Fibroblast of pulmonary artery (primary cell): ENCODE measurements around the gene RANBP17.
A peak's percentile ranks its signal among the peaks of the same experiment; 100 is the strongest.

Experiments used
- DNase-seq: peaks from one replicate; pipeline ENCODE4 v3.0.0-alpha.2; 2010; ENCODE audit warnings: low read depth
- H3K4me3 ChIP-seq: replicated peaks from 2 replicates; pipeline ENCODE4 v1.5.1; 2011; ENCODE audit warnings: low read depth, mild to moderate bottlenecking, control low read depth, low read length, moderate library complexity
- TF ChIP-seq, protein P1 (sequence below): IDR thresholded peaks from 2 replicates; pipeline ENCODE4 v1.5.1; 2011; ENCODE audit warnings: mild to moderate bottlenecking, control low read depth, low read length, inconsistent platforms; ENCODE audit errors: missing control alignments

RANBP17 gene

DNA sequence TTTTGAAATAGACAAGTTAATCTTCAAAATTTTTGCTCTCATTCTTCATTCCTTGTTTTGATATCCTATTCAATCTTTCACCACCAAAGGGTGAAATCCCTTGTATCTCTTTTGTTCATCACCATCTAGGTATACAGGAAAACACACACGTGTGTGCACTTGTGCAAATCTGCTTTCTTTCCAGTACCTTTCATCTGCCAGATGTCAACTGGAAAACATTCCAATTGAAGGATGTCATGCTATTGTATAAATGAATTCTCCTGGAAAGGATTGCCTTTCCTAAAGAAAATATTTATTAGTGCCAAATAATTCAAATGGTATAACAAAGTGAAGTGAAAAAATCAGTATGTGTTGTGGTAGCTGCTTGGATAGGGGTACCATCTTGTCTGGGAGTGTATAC lies 123.7 kb downstream of the RANBP17 start:
- TF ChIP-seq, protein P1, sequence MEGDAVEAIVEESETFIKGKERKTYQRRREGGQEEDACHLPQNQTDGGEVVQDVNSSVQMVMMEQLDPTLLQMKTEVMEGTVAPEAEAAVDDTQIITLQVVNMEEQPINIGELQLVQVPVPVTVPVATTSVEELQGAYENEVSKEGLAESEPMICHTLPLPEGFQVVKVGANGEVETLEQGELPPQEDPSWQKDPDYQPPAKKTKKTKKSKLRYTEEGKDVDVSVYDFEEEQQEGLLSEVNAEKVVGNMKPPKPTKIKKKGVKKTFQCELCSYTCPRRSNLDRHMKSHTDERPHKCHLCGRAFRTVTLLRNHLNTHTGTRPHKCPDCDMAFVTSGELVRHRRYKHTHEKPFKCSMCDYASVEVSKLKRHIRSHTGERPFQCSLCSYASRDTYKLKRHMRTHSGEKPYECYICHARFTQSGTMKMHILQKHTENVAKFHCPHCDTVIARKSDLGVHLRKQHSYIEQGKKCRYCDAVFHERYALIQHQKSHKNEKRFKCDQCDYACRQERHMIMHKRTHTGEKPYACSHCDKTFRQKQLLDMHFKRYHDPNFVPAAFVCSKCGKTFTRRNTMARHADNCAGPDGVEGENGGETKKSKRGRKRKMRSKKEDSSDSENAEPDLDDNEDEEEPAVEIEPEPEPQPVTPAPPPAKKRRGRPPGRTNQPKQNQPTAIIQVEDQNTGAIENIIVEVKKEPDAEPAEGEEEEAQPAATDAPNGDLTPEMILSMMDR: no peak
- H3K4me3 ChIP-seq: no peak overlapping the region

DNA sequence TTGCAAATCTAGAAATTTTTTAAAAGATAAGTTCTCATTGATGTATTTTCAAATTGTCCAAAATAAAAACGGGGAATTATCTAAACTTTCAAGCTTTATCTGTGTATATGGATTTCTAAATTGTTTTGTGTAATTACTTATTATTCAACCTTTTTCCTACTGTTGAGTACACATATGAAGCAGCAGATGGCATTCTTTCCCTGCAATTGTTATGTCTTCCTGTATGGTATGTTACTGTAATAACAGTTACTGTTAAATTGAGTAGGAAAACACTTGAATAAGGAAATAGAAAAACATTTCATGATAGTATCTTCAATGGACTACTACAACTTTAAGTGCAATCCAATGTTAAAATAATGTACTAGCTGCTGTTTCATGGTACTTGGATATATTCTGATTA lies 124.8 kb downstream of the RANBP17 start:
- DNase-seq: peak; percentile 68
- TF ChIP-seq, protein P1: peak; percentile 33
- H3K4me3 ChIP-seq: no peak overlapping the region

More for the DNA sequence above, 123.7 kb downstream of the RANBP17 start:
- peak; percentile 46 for DNase-seq

DNA sequence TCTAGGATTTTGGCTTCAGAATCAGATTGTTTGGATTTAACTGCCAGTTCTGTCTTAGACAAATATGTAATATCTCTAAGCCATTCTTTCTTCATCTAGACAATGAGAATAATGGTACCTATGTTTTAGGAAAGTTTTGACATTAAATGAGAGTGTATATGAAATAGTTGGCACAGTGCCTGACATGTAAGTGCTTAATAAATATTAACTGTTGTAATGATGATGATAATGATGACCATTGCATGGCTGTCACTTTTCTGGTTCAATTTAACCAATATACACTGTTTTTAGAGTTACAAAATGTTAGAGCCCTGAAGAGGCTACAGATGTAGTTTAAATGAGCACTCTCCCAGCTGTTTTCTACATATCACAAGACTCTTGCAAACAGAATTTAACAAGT lies 131.7 kb downstream of the RANBP17 start:
- TF ChIP-seq, protein P1: no peak
- no peak overlapping the region for H3K4me3 ChIP-seq
- DNase-seq: no peak

DNA sequence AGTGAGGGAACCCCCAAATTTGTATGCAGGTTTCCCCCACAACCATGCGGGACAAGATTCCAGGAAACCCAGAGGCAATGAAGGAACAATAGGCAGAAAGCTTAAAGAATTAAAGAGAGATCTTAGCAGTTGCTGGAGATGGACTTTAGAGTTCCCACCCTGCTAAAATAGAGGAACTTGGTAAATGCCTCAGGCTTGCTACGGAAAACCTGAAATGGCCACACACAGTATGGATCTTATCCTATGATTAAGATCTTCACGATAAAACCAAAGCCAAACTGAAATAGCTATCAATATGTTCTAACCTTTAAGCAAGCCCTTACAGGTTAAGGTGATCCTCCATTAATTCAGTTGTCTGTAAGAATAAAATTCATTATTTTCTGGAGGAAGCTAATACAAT lies 148.3 kb downstream of the RANBP17 start:
- DNase-seq: no peak
- TF ChIP-seq, protein P1: no peak
- no peak overlapping the region for H3K4me3 ChIP-seq

DNA sequence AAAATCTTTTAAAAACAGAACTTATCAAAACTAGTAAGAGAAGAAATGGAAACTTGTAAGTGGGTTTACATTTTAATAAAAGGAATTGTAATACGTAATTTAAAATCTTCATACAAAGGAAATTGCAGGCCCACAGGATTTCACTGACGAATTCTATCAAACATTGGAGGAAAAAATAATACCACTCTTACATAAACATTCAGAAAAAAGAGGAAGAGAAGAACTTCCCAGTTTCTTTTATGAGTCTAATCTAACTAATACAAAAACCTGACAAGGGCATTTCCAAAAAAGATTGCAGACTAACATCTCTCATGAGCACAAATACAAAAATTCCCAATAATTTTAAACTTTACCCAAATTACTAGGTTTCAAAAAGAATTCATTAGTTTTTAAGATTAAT lies 149.0 kb downstream of the RANBP17 start:
- TF ChIP-seq, protein P1: no peak
- no peak for DNase-seq
- no peak overlapping the region for H3K4me3 ChIP-seq

DNA sequence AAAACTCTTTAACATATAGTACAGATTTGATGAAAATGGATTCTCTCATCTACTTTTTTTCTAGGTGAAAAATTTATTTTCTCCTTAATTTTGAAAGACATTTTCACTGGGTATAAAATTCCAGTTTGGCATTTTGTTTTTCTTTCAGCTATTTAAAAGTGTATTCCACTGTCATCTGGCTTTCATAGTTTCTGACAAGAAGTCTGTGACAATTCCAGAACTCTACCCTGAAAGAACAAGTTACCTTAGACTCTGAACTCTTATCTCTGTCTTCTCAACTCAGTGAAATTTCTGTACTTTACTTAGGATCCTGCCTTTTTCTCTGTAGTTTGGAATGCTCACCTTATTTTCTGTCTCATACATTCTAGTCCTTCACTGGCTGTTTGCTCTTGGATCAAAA lies 161.7 kb downstream of the RANBP17 start:
- TF ChIP-seq, protein P1: no peak
- no peak overlapping the region for H3K4me3 ChIP-seq
- no peak for DNase-seq

DNA sequence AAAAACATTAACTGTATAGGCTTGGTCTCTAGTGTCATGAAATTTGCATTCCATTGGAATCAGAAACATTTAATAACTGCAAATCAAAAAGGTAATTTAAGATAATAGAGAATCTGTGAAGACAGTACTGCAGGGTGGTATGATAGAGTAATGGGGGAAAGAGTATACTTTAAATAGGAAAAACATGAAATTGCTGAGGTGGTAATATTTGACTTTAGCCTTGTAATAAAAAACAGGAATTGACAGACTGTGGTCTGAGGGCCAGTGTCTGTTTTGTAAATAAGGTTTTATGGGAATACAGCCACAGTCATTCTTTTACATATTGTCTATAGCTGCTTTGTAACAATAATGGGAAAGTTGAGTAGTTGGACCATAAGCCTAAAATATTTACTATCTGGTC lies 162.3 kb downstream of the RANBP17 start:
- no peak overlapping the region for H3K4me3 ChIP-seq
- DNase-seq: no peak
- TF ChIP-seq, protein P1: no peak
